ENCODE measurements around the gene KLHL12.
A peak's percentile ranks its signal among the peaks of the same experiment; 100 is the strongest.

Gene KLHL12

DNA sequence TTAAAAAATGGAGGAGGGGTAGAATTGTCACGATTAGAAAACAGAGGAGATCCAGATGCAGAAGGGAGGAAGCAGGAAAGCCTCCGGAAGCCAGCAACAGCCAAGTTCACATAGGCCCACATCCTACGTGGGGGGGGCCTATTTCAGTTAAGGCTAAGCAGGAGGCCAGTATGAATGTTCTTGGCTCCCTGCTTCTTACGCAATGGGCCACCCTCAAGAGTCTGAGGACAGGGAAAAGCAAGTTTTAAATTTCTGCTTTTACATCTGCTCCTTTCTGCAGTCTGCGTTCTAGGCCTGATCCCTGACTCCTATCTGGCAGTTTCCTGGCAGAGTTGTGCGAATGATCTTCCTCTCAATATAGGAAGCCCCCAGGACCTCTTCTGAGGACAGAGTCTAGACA lies 68.7 kb downstream of the KLHL12 start:
- no peak for DNase-seq (ENCODE audit: low spot score in 2 of 2)

DNA sequence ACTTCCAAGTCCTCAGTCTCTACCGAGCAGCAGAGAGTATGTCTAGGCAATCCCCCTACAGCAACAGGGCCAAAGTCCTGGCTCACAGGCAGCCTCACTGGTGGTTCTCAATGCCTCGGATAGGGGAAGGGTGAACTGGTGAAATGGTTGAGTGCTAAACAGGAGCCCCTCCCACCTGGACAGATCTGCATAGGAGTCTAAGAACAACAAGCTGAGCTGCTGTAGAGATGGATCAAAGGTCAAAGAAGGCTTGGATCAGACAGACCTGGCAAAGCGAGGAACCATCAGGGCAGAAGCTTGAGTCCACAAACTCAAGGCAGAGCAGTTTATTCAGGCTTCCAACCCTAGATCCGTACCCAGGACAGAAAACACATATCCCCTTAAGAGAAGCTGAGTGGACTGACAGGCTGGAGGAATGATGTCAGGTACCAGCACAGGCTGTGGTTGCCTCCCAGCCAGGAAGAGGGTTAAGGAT lies 69.9 kb downstream of the KLHL12 start:
- in situ Hi-C loops (cut with MboI; ENCODE audit: low sequenced_read_pairs): no loop called here
- Histone ChIP-seq H3K27me3 (ENCODE audit: low read depth) (no peaks in the 10 kb centered on the region), H3K4me3 (no peak overlapping the region), H3K36me3 (replicated peaks) (no peaks in the 10 kb centered on the region; the same call in 1 of the 2 replicates), H3K9me3 (no peaks in the 10 kb centered on the region), H3K4me1 (peaks cover under 1% of the 10 kb centered on the region)
- no peak for DNase-seq (ENCODE audit: low spot score in 2 of 2)

More for the DNA sequence above, 68.7 kb downstream of the KLHL12 start:
- peaks cover 12% of the 10 kb centered on the region for H3K4me1 ChIP-seq
- H3K36me3 ChIP-seq (replicated peaks): no peaks in the 10 kb centered on the region
- in situ Hi-C loops (cut with MboI; ENCODE audit: low sequenced_read_pairs): no loop called here
- H3K27me3 ChIP-seq (ENCODE audit: low read depth): no peaks in the 10 kb centered on the region
- no peaks in the 10 kb centered on the region for H3K9me3 ChIP-seq
- H3K4me3 ChIP-seq: no peak overlapping the region

- no peak for DNase-seq (ENCODE audit: low spot score in 2 of 2)
- Histone ChIP-seq H3K4me3 (no peak overlapping the region), H3K9me3 (no peaks in the 10 kb centered on the region), H3K4me1 (no peaks in the 10 kb centered on the region; the same call in 1 of the 2 replicates), H3K27me3 (ENCODE audit: low read depth) (no peaks in the 10 kb centered on the region), H3K36me3 (replicated peaks) (no peaks in the 10 kb centered on the region; the same call in 1 of the 2 replicates)
- in situ Hi-C loops (cut with MboI; ENCODE audit: low sequenced_read_pairs): no loop called here
These were observed 71.0 kb downstream of the KLHL12 start for GRCh38 chr1:202856014-202856413.

DNA sequence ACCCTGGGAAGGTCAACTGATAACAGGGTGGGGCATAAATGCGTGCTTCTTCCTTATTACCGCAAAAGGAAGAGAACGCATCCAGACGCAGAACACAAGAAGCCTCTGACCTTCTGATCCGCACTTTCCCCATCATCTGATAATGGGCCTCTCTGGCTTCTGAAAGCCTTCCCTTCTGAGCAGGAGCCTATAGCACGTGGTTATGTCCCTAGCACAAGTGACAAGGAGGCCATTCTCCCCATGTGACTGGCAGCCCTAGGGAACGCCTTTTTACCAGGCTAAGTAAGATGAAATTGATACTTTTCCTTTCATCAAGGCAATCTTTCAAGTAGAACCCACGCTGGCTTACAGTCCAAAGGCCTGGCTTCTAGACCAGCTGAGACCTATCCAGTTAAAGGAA lies 72.2 kb downstream of the KLHL12 start:
- Histone ChIP-seq H3K9me3 (no peaks in the 10 kb centered on the region), H3K4me3 (no peak overlapping the region), H3K36me3 (replicated peaks) (no peaks in the 10 kb centered on the region; the same call in 1 of the 2 replicates), H3K4me1 (no peaks in the 10 kb centered on the region; the same call in 1 of the 2 replicates), H3K27me3 (ENCODE audit: low read depth) (no peaks in the 10 kb centered on the region)
- in situ Hi-C loops (cut with MboI; ENCODE audit: low sequenced_read_pairs): no loop called here
- DNase-seq (ENCODE audit: low spot score in 2 of 2): no peak

GRCh38 chr1:202852163-202852904 lies 74.7 kb downstream of the KLHL12 start:
- peak; percentile 61 to 67 for DNase-seq (ENCODE audit: low spot score in 2 of 2)

DNA sequence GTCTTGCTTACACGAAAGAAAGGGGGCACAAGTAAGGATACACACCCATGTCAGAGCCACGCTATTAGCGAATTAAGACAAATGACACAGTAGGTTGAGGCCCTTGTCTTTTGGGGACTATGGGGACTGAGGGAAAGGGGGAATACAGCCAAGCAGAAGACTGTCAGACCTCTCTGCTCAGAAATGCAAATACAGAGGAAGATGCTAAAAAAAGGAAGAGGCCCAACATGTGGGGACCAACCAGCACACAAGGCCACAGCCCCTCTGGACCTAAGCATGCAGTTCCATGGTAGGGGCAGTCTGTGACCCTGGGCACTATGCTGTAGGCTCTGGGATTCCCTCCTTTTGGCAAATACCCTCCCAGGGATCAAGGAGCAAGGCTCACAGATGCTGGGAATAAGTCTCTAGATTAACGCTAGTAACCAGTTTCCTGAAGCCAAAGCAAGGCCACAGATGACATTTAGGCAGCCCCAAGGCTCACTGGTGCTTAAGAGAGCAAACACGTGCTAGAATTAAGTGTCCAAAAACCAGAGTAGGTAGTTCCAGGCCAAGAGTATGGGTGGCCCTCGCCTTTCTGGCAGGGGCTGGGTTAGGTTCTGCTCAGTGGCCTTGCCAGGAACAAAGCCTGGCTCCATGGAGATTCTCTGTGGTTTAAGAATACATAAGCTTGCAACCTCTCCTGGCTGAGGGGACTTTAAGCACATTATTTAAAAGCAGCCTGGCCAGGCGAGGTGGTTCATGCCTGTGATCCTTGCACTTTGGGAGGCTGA lies 76.3 kb downstream of the KLHL12 start:
- Histone ChIP-seq H3K9me3 (no peaks in the 10 kb centered on the region), H3K27me3 (ENCODE audit: low read depth) (no peaks in the 10 kb centered on the region), H3K4me1 (no peaks in the 10 kb centered on the region; the same call in 1 of the 2 replicates), H3K36me3 (replicated peaks) (no peaks in the 10 kb centered on the region; the same call in 1 of the 2 replicates), H3K4me3 (no peak overlapping the region)
- no peak for DNase-seq (ENCODE audit: low spot score in 2 of 2)
- in situ Hi-C loops (cut with MboI; ENCODE audit: low sequenced_read_pairs): no loop called here

More at GRCh38 chr1:202852163-202852904, 74.7 kb downstream of the KLHL12 start:
- no peaks in the 10 kb centered on the region for H3K27me3 ChIP-seq (ENCODE audit: low read depth)
- in situ Hi-C loops (cut with MboI; ENCODE audit: low sequenced_read_pairs): no loop called here
- H3K4me3 ChIP-seq: no peak overlapping the region
- no peaks in the 10 kb centered on the region; the same call in 1 of the 2 replicates for H3K4me1 ChIP-seq
- no peaks in the 10 kb centered on the region for H3K9me3 ChIP-seq
- no peaks in the 10 kb centered on the region; the same call in 1 of the 2 replicates for H3K36me3 ChIP-seq (replicated peaks)

- in situ Hi-C loops (cut with MboI; ENCODE audit: low sequenced_read_pairs): no loop called here
- DNase-seq (ENCODE audit: low spot score in 2 of 2): no peak
- no peaks in the 10 kb centered on the region; the same call in 1 of the 2 replicates for H3K4me1 ChIP-seq
- no peaks in the 10 kb centered on the region for H3K27me3 ChIP-seq (ENCODE audit: low read depth)
- H3K9me3 ChIP-seq: no peaks in the 10 kb centered on the region
- H3K4me3 ChIP-seq: no peak overlapping the region
- no peaks in the 10 kb centered on the region; the same call in 1 of the 2 replicates for H3K36me3 ChIP-seq (replicated peaks)
These were observed 78.9 kb downstream of the KLHL12 start for GRCh38 chr1:202848191-202848542.

GRCh38 chr1:202844935-202845334 lies 82.1 kb downstream of the KLHL12 start:
- no peaks in the 10 kb centered on the region for H3K36me3 ChIP-seq (replicated peaks)
- no peak overlapping the region for H3K4me3 ChIP-seq
- no peak for DNase-seq (ENCODE audit: low spot score in 2 of 2)
- no peaks in the 10 kb centered on the region for H3K4me1 ChIP-seq
- H3K9me3 ChIP-seq: no peaks in the 10 kb centered on the region
- in situ Hi-C loops (cut with MboI; ENCODE audit: low sequenced_read_pairs): no loop called here
- H3K27me3 ChIP-seq (ENCODE audit: low read depth): no peaks in the 10 kb centered on the region

DNA sequence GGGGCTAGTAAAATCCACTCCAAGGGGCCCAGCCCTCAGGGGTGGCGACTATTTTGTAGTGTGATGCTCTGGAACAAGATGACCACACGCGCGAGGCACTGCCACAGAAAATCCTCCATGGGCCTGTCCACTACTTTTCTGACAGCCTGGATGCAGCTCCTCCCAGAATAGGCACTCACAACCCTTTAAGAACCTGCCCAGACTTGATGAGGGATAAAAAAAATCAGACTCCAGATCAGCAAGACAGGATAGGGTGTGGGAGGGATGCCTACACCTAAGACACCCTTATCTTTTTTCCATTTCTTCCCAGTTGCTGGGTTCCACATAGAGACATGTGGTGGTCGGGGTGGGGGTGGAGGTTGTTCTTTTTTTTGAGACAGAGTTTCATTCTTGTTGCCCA lies 82.8 kb downstream of the KLHL12 start:
- H3K4me3 ChIP-seq: no peak overlapping the region
- H3K36me3 ChIP-seq (replicated peaks): no peaks in the 10 kb centered on the region
- no peaks in the 10 kb centered on the region for H3K4me1 ChIP-seq
- H3K27me3 ChIP-seq (ENCODE audit: low read depth): no peaks in the 10 kb centered on the region
- no peak for DNase-seq (ENCODE audit: low spot score in 2 of 2)
- in situ Hi-C loops (cut with MboI; ENCODE audit: low sequenced_read_pairs): no loop called here
- H3K9me3 ChIP-seq: no peaks in the 10 kb centered on the region

GRCh38 chr1:202843081-202843480 lies 84.0 kb downstream of the KLHL12 start:
- DNase-seq (ENCODE audit: low spot score in 2 of 2): no peak

More at GRCh38 chr1:202843081-202843480, 84.0 kb downstream of the KLHL12 start:
- Histone ChIP-seq H3K9me3 (no peaks in the 10 kb centered on the region), H3K36me3 (replicated peaks) (no peaks in the 10 kb centered on the region), H3K27me3 (ENCODE audit: low read depth) (no peaks in the 10 kb centered on the region), H3K4me1 (no peaks in the 10 kb centered on the region), H3K4me3 (no peak overlapping the region)
- in situ Hi-C loops (cut with MboI; ENCODE audit: low sequenced_read_pairs): no loop called here
